Neural progenitor cell (in vitro differentiated cells): Measurements from ENCODE around the gene PKNOX2. TPM values are rescaled to one million over a fixed set of nuclear protein-coding genes. Genes with fewer than 3 reads are reported as not detected.

Source experiments
- DNase-seq: peaks from one replicate; pipeline ENCODE4 v3.0.0-alpha.2; 2016; ENCODE audit warnings: low spot score
- H2AFZ ChIP-seq: fragments of 200-600 bp; sonication (generic); replicated peaks from 2 replicates; pipeline ENCODE4 v1.6.1; 2016; ENCODE audit warnings: antibody characterized with exemption
- H3F3A ChIP-seq: fragments of 200-600 bp; sonication (generic); 2 replicates; pipeline ENCODE4 v1.6.1; 2016; ENCODE audit warnings: antibody characterized with exemption, low read depth
- H3K27ac ChIP-seq: fragments of 200-600 bp; sonication (generic); 2 replicates; pipeline ENCODE4 v1.5.1; 2016; ENCODE audit warnings: mild to moderate bottlenecking
- H3K27me3 ChIP-seq: fragments of 200-600 bp; sonication (generic); 2 replicates; pipeline ENCODE4 v1.6.1; 2016; ENCODE audit warnings: mild to moderate bottlenecking, moderate library complexity
- H3K36me3 ChIP-seq: fragments of 200-600 bp; sonication (generic); 2 replicates; pipeline ENCODE4 v1.5.1; 2016
- H3K4me1 ChIP-seq: fragments of 200-600 bp; sonication (generic); 2 replicates; pipeline ENCODE4 v1.6.1; 2016; ENCODE audit warnings: mixed run types
- H3K4me2 ChIP-seq: fragments of 200-600 bp; sonication (generic); 2 replicates; pipeline ENCODE4 v1.6.1; 2016
- H3K4me3 ChIP-seq: fragments of 200-600 bp; sonication (generic); 2 replicates; pipeline ENCODE4 v1.5.1; 2016
- H3K79me2 ChIP-seq: fragments of 200-600 bp; sonication (generic); 2 replicates; pipeline ENCODE4 v1.6.1; 2016; ENCODE audit warnings: low read depth
- H3K9ac ChIP-seq: fragments of 200-600 bp; sonication (generic); 2 replicates; pipeline ENCODE4 v1.6.1; 2016
- H3K9me3 ChIP-seq: fragments of 200-600 bp; sonication (generic); 2 replicates; pipeline ENCODE4 v1.5.1; 2016; ENCODE audit warnings: low read depth
- H4K20me1 ChIP-seq: fragments of 200-600 bp; sonication (generic); 2 replicates; pipeline ENCODE4 v1.6.1; 2016; ENCODE audit warnings: low read depth
- H3K27ac Mint-ChIP-seq: 3 replicates; pipeline ENCODE4 v1.8.0; 2021; ENCODE audit warnings: mixed read lengths
- H3K27me3 Mint-ChIP-seq: 2 replicates; pipeline ENCODE4 v1.8.0; 2022; ENCODE audit warnings: low read depth, mild to moderate bottlenecking, inconsistent platforms, moderate library complexity, mixed read lengths; ENCODE audit not compliant: insufficient read depth
- H3K36me3 Mint-ChIP-seq: 3 replicates; pipeline ENCODE4 v1.8.0; 2021; ENCODE audit warnings: mixed read lengths
- H3K4me1 Mint-ChIP-seq: 3 replicates; pipeline ENCODE4 v1.8.0; 2021; ENCODE audit warnings: mixed read lengths
- H3K4me3 Mint-ChIP-seq: 3 replicates; pipeline ENCODE4 v1.8.0; 2021; ENCODE audit warnings: mild to moderate bottlenecking, moderate library complexity, mixed read lengths
- H3K9me3 Mint-ChIP-seq: 3 replicates; pipeline ENCODE4 v1.8.0; 2020; ENCODE audit warnings: mixed read lengths
- CTCF ChIP-seq: fragments of 200-600 bp; sonication (generic); IDR thresholded peaks from 2 replicates; pipeline ENCODE4 v1.5.1; 2017; ENCODE audit warnings: antibody characterized with exemption, mild to moderate bottlenecking
- EZH2 ChIP-seq: fragments of 200-600 bp; sonication (generic); IDR thresholded peaks from 2 replicates; pipeline ENCODE4 v1.6.1; 2017; ENCODE audit warnings: antibody characterized with exemption, mild to moderate bottlenecking, moderate library complexity
- EZH2phosphoT487 ChIP-seq: fragments of 200-600 bp; sonication (generic); IDR thresholded peaks from 2 replicates; pipeline ENCODE4 v1.6.1; 2017; ENCODE audit warnings: antibody characterized with exemption
- total RNA-seq: library from RNA; depleted of rRNA; stranded (reverse); fragments of >200 nt; gene quantifications from 2 replicates; pipeline ENCODE4 v1.2.3, GENCODE V29; 2015; ENCODE audit warnings: low replicate concordance

PKNOX2 gene
- total RNA-seq, 1 donor from 2014 or later, result 4.3 TPM

- no peaks in the 10 kb centered on the region for H3K36me3 ChIP-seq
- DNase-seq, result no peak
Measured at GRCh38 chr11:125455851-125456250, 291.3 kb downstream of the PKNOX2 start.

GRCh38 chr11:125457814-125458343 lies 293.3 kb downstream of the PKNOX2 start:
- Histone ChIP-seq H3K27me3 (no peaks in the 10 kb centered on the region), H3K9me3 (no peaks in the 10 kb centered on the region), H3F3A (peaks cover 17% of the 10 kb centered on the region), H4K20me1 (no peaks in the 10 kb centered on the region), H3K4me2 (no peak overlapping the region), H3K36me3 (no peaks in the 10 kb centered on the region), H3K79me2 (no peaks in the 10 kb centered on the region), H3K4me1 (peaks cover 4% of the 10 kb centered on the region), H3K9ac (no peak overlapping the region), H3K4me3 (no peak overlapping the region), H3K27ac (no peak overlapping the region), H2AFZ (no peak overlapping the region)
- H3K27me3 Mint-ChIP-seq, result peaks cover 5% of the 10 kb centered on the region
- peaks cover 22% of the 10 kb centered on the region for H3K36me3 Mint-ChIP-seq
- peak overlapping the region; percentile 64 for H3K4me3 Mint-ChIP-seq
- H3K27ac Mint-ChIP-seq, result peak overlapping the region; percentile 57
- H3K9me3 Mint-ChIP-seq, result peaks cover 2% of the 10 kb centered on the region
- TF ChIP-seq EZH2 (no peak), EZH2phosphoT487 (no peak), CTCF (no peak)
- DNase-seq, result no peak
- H3K4me1 Mint-ChIP-seq, result peaks cover 29% of the 10 kb centered on the region

More at GRCh38 chr11:125455851-125456250, 291.3 kb downstream of the PKNOX2 start:
- Mint-ChIP-seq H3K4me1 (peaks cover 42% of the 10 kb centered on the region), H3K36me3 (peaks cover 22% of the 10 kb centered on the region), H3K9me3 (peaks cover 2% of the 10 kb centered on the region), H3K27me3 (peaks cover 9% of the 10 kb centered on the region), H3K4me3 (no peak overlapping the region), H3K27ac (no peak overlapping the region)
- no peaks in the 10 kb centered on the region for H3K79me2 ChIP-seq
- TF ChIP-seq EZH2phosphoT487, result no peak
- no peak overlapping the region for H3K27ac ChIP-seq
- H3K27me3 ChIP-seq, result no peaks in the 10 kb centered on the region
- peaks cover 14% of the 10 kb centered on the region for H4K20me1 ChIP-seq
- no peak overlapping the region for H3K4me3 ChIP-seq
- peaks cover 15% of the 10 kb centered on the region for H3K4me1 ChIP-seq
- H3K9me3 ChIP-seq, result no peaks in the 10 kb centered on the region
- peaks cover 30% of the 10 kb centered on the region for H3F3A ChIP-seq
- no peak overlapping the region for H3K4me2 ChIP-seq
- no peak overlapping the region for H2AFZ ChIP-seq
- no peak overlapping the region for H3K9ac ChIP-seq

- no peak for DNase-seq
- Histone ChIP-seq H2AFZ (no peak overlapping the region), H3F3A (peaks cover 9% of the 10 kb centered on the region), H3K9me3 (no peaks in the 10 kb centered on the region), H4K20me1 (peaks cover 12% of the 10 kb centered on the region), H3K4me3 (no peak overlapping the region), H3K27me3 (no peaks in the 10 kb centered on the region), H3K27ac (no peak overlapping the region), H3K79me2 (peaks cover 3% of the 10 kb centered on the region), H3K4me2 (no peak overlapping the region), H3K36me3 (no peaks in the 10 kb centered on the region), H3K4me1 (peaks cover 7% of the 10 kb centered on the region), H3K9ac (no peak overlapping the region)
- TF ChIP-seq CTCF (no peak), EZH2 (no peak), EZH2phosphoT487 (no peak)
- Mint-ChIP-seq H3K27ac (no peak overlapping the region), H3K4me3 (no peak overlapping the region), H3K4me1 (peaks cover 34% of the 10 kb centered on the region), H3K9me3 (no peaks in the 10 kb centered on the region), H3K36me3 (peaks cover 24% of the 10 kb centered on the region), H3K27me3 (peaks cover 6% of the 10 kb centered on the region)
Measured at GRCh38 chr11:125460275-125460674, 295.7 kb downstream of the PKNOX2 start.

GRCh38 chr11:125463590-125464269 lies 299.2 kb downstream of the PKNOX2 start:
- Histone ChIP-seq H3K4me2 (no peak overlapping the region), H3K79me2 (peaks cover 3% of the 10 kb centered on the region), H3K4me3 (no peak overlapping the region), H4K20me1 (peaks cover 17% of the 10 kb centered on the region), H3K36me3 (no peaks in the 10 kb centered on the region), H3K4me1 (peaks cover 11% of the 10 kb centered on the region), H2AFZ (no peak overlapping the region), H3K27me3 (no peaks in the 10 kb centered on the region), H3K27ac (no peak overlapping the region), H3K9me3 (no peaks in the 10 kb centered on the region), H3K9ac (no peak overlapping the region), H3F3A (peaks cover 4% of the 10 kb centered on the region)
- DNase-seq, result no peak
- H3K27ac Mint-ChIP-seq, result no peak overlapping the region
- H3K4me1 Mint-ChIP-seq, result peaks cover 24% of the 10 kb centered on the region
- TF ChIP-seq EZH2phosphoT487 (no peak), EZH2 (no peak)
- no peak overlapping the region for H3K4me3 Mint-ChIP-seq
- H3K36me3 Mint-ChIP-seq, result peaks cover 18% of the 10 kb centered on the region
- peaks cover 6% of the 10 kb centered on the region for H3K27me3 Mint-ChIP-seq
- H3K9me3 Mint-ChIP-seq, result no peaks in the 10 kb centered on the region
